A549 (cell line): Measurements from ENCODE around the gene PDSS2.

Experiments used
- BHLHE40 ChIP-seq: IDR thresholded peaks from 2 replicates; pipeline ENCODE4 v1.6.1; 2012; ENCODE audit warnings: low read depth, low read length, inconsistent platforms
- KDM1A ChIP-seq: fragments of 200-600 bp; sonication (generic); IDR thresholded peaks from 2 replicates; pipeline ENCODE4 v1.6.1; 2016; ENCODE audit warnings: low read depth, mild to moderate bottlenecking
- MAZ ChIP-seq: fragments of 150-350 bp; IDR thresholded peaks from 2 replicates; pipeline ENCODE4 v1.6.1; 2014; ENCODE audit warnings: antibody characterized with exemption, low read depth, low read length, borderline replicate concordance
- TF ChIP-seq, protein P1 (sequence below): fragments of 200-600 bp; sonication (generic); IDR thresholded peaks from 2 replicates; pipeline ENCODE4 v1.6.1; 2016; ENCODE audit warnings: antibody characterized with exemption, mild to moderate bottlenecking, moderate library complexity

DNA sequence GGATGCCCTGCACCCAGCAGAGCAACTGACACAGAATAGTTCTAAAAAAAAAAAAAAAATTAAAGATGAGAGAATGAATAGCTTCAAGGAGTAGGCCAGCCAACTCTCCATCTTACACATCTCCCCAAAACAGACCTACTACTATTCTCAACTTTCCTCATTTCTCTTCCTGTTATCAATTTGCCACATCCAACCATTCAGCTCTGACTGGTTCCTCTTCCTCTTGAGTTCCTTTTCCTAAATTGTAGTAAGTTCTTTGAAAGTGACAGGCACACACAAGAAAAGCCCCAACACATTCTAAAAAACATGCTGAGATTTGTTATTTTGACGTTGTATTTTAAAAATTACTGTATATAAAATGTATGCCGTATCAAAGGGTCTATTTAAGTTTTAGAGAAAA is 117.2 kb downstream of the PDSS2 start:
- TF ChIP-seq MAZ (no peak), BHLHE40 (no peak), KDM1A (no peak)
- TF ChIP-seq, protein P1, sequence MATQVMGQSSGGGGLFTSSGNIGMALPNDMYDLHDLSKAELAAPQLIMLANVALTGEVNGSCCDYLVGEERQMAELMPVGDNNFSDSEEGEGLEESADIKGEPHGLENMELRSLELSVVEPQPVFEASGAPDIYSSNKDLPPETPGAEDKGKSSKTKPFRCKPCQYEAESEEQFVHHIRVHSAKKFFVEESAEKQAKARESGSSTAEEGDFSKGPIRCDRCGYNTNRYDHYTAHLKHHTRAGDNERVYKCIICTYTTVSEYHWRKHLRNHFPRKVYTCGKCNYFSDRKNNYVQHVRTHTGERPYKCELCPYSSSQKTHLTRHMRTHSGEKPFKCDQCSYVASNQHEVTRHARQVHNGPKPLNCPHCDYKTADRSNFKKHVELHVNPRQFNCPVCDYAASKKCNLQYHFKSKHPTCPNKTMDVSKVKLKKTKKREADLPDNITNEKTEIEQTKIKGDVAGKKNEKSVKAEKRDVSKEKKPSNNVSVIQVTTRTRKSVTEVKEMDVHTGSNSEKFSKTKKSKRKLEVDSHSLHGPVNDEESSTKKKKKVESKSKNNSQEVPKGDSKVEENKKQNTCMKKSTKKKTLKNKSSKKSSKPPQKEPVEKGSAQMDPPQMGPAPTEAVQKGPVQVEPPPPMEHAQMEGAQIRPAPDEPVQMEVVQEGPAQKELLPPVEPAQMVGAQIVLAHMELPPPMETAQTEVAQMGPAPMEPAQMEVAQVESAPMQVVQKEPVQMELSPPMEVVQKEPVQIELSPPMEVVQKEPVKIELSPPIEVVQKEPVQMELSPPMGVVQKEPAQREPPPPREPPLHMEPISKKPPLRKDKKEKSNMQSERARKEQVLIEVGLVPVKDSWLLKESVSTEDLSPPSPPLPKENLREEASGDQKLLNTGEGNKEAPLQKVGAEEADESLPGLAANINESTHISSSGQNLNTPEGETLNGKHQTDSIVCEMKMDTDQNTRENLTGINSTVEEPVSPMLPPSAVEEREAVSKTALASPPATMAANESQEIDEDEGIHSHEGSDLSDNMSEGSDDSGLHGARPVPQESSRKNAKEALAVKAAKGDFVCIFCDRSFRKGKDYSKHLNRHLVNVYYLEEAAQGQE = no peak
